DND-41 (cell line): Measurements from ENCODE around the gene RPIA.

Experiments used
- ATAC-seq: fragments of 200-7000 bp; cut with Tn5 transposase; 3 replicates; pipeline ENCODE4 v1.9.1; 2021; ENCODE audit warnings: low read depth; ENCODE audit not compliant: insufficient read depth
- DNase-seq: peaks from one replicate; pipeline ENCODE4 v3.0.0-alpha.2; 2020
- H2AFZ ChIP-seq: 2 replicates; pipeline ENCODE4 v1.6.0; 2012; ENCODE audit warnings: low read depth, low read length
- H3K27ac ChIP-seq: 2 replicates; pipeline ENCODE4 v1.5.1; 2012; ENCODE audit warnings: low read length, inconsistent platforms
- H3K27me3 ChIP-seq: fragments of 200-600 bp; sonication (generic); 2 replicates; pipeline ENCODE4 v1.6.0; 2012; ENCODE audit warnings: low read length, mild to moderate bottlenecking, inconsistent platforms; ENCODE audit not compliant: insufficient read depth, poor library complexity
- H3K36me3 ChIP-seq: 2 replicates; pipeline ENCODE4 v1.5.1; 2012; ENCODE audit warnings: low read length, inconsistent platforms; ENCODE audit not compliant: insufficient read depth
- H3K4me1 ChIP-seq: 2 replicates; pipeline ENCODE4 v1.5.1; 2012; ENCODE audit warnings: mild to moderate bottlenecking, low read length; ENCODE audit not compliant: insufficient read depth
- H3K4me2 ChIP-seq: 2 replicates; pipeline ENCODE4 v1.6.0; 2012; ENCODE audit warnings: mild to moderate bottlenecking, moderate library complexity, low read length, inconsistent platforms; ENCODE audit not compliant: insufficient read depth
- H3K4me3 ChIP-seq, 2 experiments: fragments of 200-600 bp in 1 of 2; shearing (Covaris generic) in 1 of 2; 2 replicates each; pipeline ENCODE4 v1.5.1; 2012 to 2016; ENCODE audit warnings: inconsistent platforms in 2 of 2, low read length in 2 of 2, mild to moderate bottlenecking in 2 of 2, low read depth in 1 of 2, moderate library complexity in 1 of 2
- H3K79me2 ChIP-seq: 2 replicates; pipeline ENCODE4 v1.6.0; 2012; ENCODE audit warnings: low read length, inconsistent platforms; ENCODE audit not compliant: insufficient read depth
- H3K9ac ChIP-seq: 2 replicates; pipeline ENCODE4 v1.6.0; 2012; ENCODE audit warnings: low read depth, mild to moderate bottlenecking, inconsistent platforms, low read length, moderate library complexity
- H3K9me3 ChIP-seq: 2 replicates; pipeline ENCODE4 v1.5.1; 2012; ENCODE audit warnings: low read length, moderate library complexity, mild to moderate bottlenecking, inconsistent platforms; ENCODE audit not compliant: insufficient read depth, severe bottlenecking
- H4K20me1 ChIP-seq: 2 replicates; pipeline ENCODE4 v1.6.0; 2012; ENCODE audit warnings: low read length; ENCODE audit not compliant: insufficient read depth
- EZH2 ChIP-seq: IDR thresholded peaks from 3 replicates; pipeline ENCODE4 v1.6.1; 2012; ENCODE audit warnings: borderline replicate concordance, low read depth, mild to moderate bottlenecking, moderate library complexity, low read length, inconsistent platforms; ENCODE audit not compliant: severe bottlenecking
- TF ChIP-seq, protein P1 (sequence below): IDR thresholded peaks from 2 replicates; pipeline ENCODE4 v1.5.1; 2012; ENCODE audit warnings: borderline replicate concordance, low read length, moderate library complexity, mild to moderate bottlenecking; ENCODE audit not compliant: poor library complexity, severe bottlenecking; ENCODE audit errors: extremely low read depth

RPIA gene

DNA sequence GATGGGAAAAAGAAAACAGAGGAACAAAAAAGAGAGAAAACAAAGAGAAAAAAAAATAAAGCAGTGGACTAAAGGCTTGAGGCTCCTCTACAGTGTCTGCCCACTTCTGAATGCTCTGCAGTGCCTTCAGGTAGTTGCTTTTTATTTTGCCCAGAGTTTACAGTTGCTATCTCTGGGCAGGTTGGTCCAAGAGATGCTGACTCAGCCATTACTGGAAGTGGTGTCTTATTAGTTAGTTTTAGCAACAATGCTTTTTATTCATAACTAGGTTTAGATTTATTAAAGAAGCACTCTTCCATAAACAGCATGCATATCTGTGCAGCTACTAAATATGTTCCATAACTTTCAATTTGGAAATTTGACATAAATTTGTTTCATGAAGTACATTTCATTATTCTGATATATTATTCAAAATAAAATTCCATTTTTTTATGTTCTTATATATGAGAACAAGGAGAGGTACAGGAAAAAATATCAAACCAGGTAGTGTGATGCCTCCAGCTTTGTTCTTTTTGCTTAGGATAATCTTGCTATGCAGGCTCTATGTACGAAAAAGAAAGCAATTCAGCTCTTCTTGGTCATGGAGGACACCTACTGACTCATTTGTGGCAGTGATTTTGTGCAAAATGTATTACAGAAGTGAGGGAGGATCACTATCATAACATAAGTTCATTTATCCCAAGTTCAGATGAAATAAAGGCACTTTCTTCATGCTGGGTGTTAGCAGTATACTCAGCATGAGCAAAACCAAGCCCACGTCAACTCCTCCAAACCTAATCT, 69.5 kb downstream of the RPIA start:
- ATAC-seq: no peak
- no peaks in the 10 kb centered on the region for H3K79me2 ChIP-seq
- no peak for DNase-seq
- no peak overlapping the region for H2AFZ ChIP-seq
- no peak overlapping the region for H3K4me2 ChIP-seq
- no peaks in the 10 kb centered on the region for H3K36me3 ChIP-seq
- peaks cover under 1% of the 10 kb centered on the region; the same call in 1 of the 2 replicates for H3K4me1 ChIP-seq
- peaks cover 3% of the 10 kb centered on the region for H3K9me3 ChIP-seq
- TF ChIP-seq, protein P1, sequence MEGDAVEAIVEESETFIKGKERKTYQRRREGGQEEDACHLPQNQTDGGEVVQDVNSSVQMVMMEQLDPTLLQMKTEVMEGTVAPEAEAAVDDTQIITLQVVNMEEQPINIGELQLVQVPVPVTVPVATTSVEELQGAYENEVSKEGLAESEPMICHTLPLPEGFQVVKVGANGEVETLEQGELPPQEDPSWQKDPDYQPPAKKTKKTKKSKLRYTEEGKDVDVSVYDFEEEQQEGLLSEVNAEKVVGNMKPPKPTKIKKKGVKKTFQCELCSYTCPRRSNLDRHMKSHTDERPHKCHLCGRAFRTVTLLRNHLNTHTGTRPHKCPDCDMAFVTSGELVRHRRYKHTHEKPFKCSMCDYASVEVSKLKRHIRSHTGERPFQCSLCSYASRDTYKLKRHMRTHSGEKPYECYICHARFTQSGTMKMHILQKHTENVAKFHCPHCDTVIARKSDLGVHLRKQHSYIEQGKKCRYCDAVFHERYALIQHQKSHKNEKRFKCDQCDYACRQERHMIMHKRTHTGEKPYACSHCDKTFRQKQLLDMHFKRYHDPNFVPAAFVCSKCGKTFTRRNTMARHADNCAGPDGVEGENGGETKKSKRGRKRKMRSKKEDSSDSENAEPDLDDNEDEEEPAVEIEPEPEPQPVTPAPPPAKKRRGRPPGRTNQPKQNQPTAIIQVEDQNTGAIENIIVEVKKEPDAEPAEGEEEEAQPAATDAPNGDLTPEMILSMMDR: no peak
- no peak for TF ChIP-seq EZH2
- H3K27me3 ChIP-seq: no peaks in the 10 kb centered on the region
- H4K20me1 ChIP-seq: no peaks in the 10 kb centered on the region
- H3K9ac ChIP-seq: no peak overlapping the region
- no peak overlapping the region for H3K27ac ChIP-seq
- H3K4me3 ChIP-seq: no peak overlapping the region

DNA sequence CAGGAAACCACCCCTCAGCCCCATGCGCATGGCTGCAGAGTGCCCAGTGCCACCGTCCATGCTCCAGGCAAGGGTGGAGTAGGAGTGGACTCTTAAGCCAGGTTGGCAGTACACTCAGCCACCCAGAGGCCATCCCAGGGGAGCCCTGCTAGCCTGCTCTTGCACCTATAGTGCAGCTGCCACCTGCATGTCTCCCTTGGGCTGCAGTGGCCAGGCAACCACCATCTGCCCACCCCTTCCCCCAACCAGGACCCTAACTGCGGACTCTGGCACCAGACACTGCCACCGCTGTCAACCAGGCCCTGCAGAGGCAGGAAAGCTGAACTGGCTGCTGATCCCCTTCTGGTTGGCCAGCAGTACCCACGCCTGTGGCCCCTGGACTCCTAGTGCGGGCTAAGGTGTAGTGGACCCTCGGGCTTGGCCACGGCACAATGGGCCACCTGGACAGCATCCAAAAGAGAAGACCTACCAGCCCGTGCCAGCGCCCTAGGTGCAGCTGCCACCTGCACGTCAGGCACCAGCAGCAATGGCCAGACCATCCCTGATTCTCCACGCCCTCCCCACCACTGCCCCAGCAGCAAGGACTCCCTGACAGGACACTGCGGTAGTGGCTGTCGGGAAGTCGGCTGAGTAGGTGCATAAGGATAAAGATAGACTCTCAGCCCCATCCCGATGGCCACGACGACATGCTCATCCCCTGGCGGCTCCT, 72.8 kb downstream of the RPIA start:
- no peak for ATAC-seq
- no peaks in the 10 kb centered on the region for H3K36me3 ChIP-seq
- no peaks in the 10 kb centered on the region for H3K79me2 ChIP-seq
- H3K4me1 ChIP-seq: no peaks in the 10 kb centered on the region
- no peak overlapping the region for H2AFZ ChIP-seq
- TF ChIP-seq, protein P1: no peak
- no peak for TF ChIP-seq EZH2
- no peak overlapping the region for H3K27ac ChIP-seq
- no peak overlapping the region for H3K4me3 ChIP-seq
- no peak for DNase-seq
- no peaks in the 10 kb centered on the region for H4K20me1 ChIP-seq
- no peaks in the 10 kb centered on the region for H3K27me3 ChIP-seq
- H3K4me2 ChIP-seq: no peak overlapping the region
- H3K9me3 ChIP-seq: no peaks in the 10 kb centered on the region
- no peak overlapping the region for H3K9ac ChIP-seq

DNA sequence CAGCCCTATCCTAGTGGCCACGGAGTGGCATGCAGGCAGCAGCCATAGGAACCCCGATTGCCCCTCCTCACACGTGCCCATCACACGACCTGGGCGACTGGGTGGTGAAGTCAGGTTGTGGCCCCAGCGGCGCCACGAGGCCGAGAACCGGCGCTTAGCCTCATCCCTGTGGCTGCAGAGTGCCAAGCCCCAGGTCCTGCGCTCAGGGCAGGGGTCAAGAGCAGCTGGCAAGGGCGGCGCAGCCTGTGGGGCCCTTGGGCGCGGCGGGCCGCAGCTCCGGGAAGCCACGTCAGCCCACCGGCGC, 73.3 kb downstream of the RPIA start:
- H3K4me2 ChIP-seq: no peak overlapping the region
- no peaks in the 10 kb centered on the region for H3K79me2 ChIP-seq
- no peaks in the 10 kb centered on the region for H3K36me3 ChIP-seq
- no peak overlapping the region for H2AFZ ChIP-seq
- H3K9ac ChIP-seq: no peak overlapping the region
- TF ChIP-seq EZH2: no peak
- TF ChIP-seq, protein P1: no peak
- no peak overlapping the region for H3K4me3 ChIP-seq
- no peak for ATAC-seq
- no peak overlapping the region for H3K27ac ChIP-seq
- DNase-seq: no peak
- H4K20me1 ChIP-seq: no peaks in the 10 kb centered on the region
- no peaks in the 10 kb centered on the region for H3K4me1 ChIP-seq
- no peaks in the 10 kb centered on the region for H3K9me3 ChIP-seq
- H3K27me3 ChIP-seq: no peaks in the 10 kb centered on the region
